Neural crest cell (in vitro differentiated cells): Measurements from ENCODE around the gene CACNA2D4. TPM values are rescaled to one million over a fixed set of nuclear protein-coding genes. Genes with fewer than 3 reads are reported as not detected.

Experiments
- DNase-seq: peaks from one replicate; pipeline ENCODE4 v3.0.0; 2021; ENCODE audit warnings: low read depth, mixed read lengths, low spot score
- H3K27ac Mint-ChIP-seq: one replicate; pipeline ENCODE4 v1.8.0; 2021; ENCODE audit warnings: mild to moderate bottlenecking, mixed read lengths; ENCODE audit not compliant: unreplicated experiment
- H3K27me3 Mint-ChIP-seq: 2 replicates; pipeline ENCODE4 v1.8.0; 2021; ENCODE audit warnings: low read depth, mild to moderate bottlenecking, mixed read lengths
- H3K36me3 Mint-ChIP-seq: 2 replicates; pipeline ENCODE4 v1.8.0; 2021; ENCODE audit warnings: low read depth, mild to moderate bottlenecking, mixed read lengths
- H3K4me1 Mint-ChIP-seq: 2 replicates; pipeline ENCODE4 v1.8.0; 2021; ENCODE audit warnings: mixed read lengths
- H3K4me3 Mint-ChIP-seq: one replicate; pipeline ENCODE4 v1.8.0; 2021; ENCODE audit warnings: mild to moderate bottlenecking, mixed read lengths
- H3K9me3 Mint-ChIP-seq: 2 replicates; pipeline ENCODE4 v1.8.0; 2021; ENCODE audit warnings: mixed read lengths
- CTCF ChIP-seq: fragments of 200-600 bp; sonication (generic); conservative IDR thresholded peaks from 2 replicates; pipeline ENCODE4 v1.5.0; 2021; ENCODE audit warnings: antibody characterized with exemption, mild to moderate bottlenecking
- total RNA-seq: library from RNA; stranded (reverse); gene quantifications from 2 replicates; pipeline ENCODE4 v1.2.1, GENCODE V29; 2021

CACNA2D4 gene
- total RNA-seq, 1 donor from 2014 or later, result 0.72 TPM

GRCh38 chr12:1870998-1871917 is 47.2 kb downstream of the CACNA2D4 start:
- TF ChIP-seq CTCF, result no peak
- no peak for DNase-seq
- Mint-ChIP-seq H3K9me3 (no peaks in the 10 kb centered on the region), H3K36me3 (no peaks in the 10 kb centered on the region), H3K4me1 (peaks cover 14% of the 10 kb centered on the region), H3K27ac (no peak overlapping the region), H3K4me3 (no peak overlapping the region), H3K27me3 (peaks cover 2% of the 10 kb centered on the region)

GRCh38 chr12:1870086-1870485 is 48.4 kb downstream of the CACNA2D4 start:
- no peak for DNase-seq
- no peak for TF ChIP-seq CTCF
- Mint-ChIP-seq H3K27ac (no peak overlapping the region), H3K4me3 (no peak overlapping the region), H3K9me3 (peaks cover 3% of the 10 kb centered on the region), H3K27me3 (peaks cover 2% of the 10 kb centered on the region), H3K36me3 (no peaks in the 10 kb centered on the region), H3K4me1 (peaks cover 14% of the 10 kb centered on the region)

- no peak overlapping the region for H3K4me3 Mint-ChIP-seq
- peaks cover 13% of the 10 kb centered on the region for H3K4me1 Mint-ChIP-seq
- H3K36me3 Mint-ChIP-seq, result no peaks in the 10 kb centered on the region
- TF ChIP-seq CTCF, result no peak
- no peak for DNase-seq
- peaks cover 3% of the 10 kb centered on the region for H3K9me3 Mint-ChIP-seq
- H3K27ac Mint-ChIP-seq, result no peak overlapping the region
- peaks cover 2% of the 10 kb centered on the region for H3K27me3 Mint-ChIP-seq
Observed at GRCh38 chr12:1869145-1869544, 49.3 kb downstream of the CACNA2D4 start.

GRCh38 chr12:1865284-1865866 is 53.1 kb downstream of the CACNA2D4 start:
- no peak for TF ChIP-seq CTCF
- Mint-ChIP-seq H3K9me3 (peaks cover 3% of the 10 kb centered on the region), H3K4me1 (peaks cover 7% of the 10 kb centered on the region), H3K36me3 (no peaks in the 10 kb centered on the region), H3K27me3 (peaks cover 2% of the 10 kb centered on the region), H3K4me3 (no peak overlapping the region), H3K27ac (no peak overlapping the region)
- DNase-seq, result no peak

- peaks cover 1% of the 10 kb centered on the region for H3K27me3 Mint-ChIP-seq
- no peak for TF ChIP-seq CTCF
- no peak overlapping the region for H3K4me3 Mint-ChIP-seq
- H3K9me3 Mint-ChIP-seq, result peaks cover 3% of the 10 kb centered on the region
- H3K27ac Mint-ChIP-seq, result no peak overlapping the region
- no peaks in the 10 kb centered on the region for H3K36me3 Mint-ChIP-seq
- peaks cover 7% of the 10 kb centered on the region for H3K4me1 Mint-ChIP-seq
- DNase-seq, result no peak
Observed at GRCh38 chr12:1864867-1865266, 53.6 kb downstream of the CACNA2D4 start.
